ENCODE measurements around the gene PRDM10. TPM values are rescaled to one million over a fixed set of nuclear protein-coding genes. Genes with fewer than 3 reads are reported as not detected.

The PRDM10 gene
- total RNA-seq, 1 experiment from 2014 or later = 10.6 TPM

DNA sequence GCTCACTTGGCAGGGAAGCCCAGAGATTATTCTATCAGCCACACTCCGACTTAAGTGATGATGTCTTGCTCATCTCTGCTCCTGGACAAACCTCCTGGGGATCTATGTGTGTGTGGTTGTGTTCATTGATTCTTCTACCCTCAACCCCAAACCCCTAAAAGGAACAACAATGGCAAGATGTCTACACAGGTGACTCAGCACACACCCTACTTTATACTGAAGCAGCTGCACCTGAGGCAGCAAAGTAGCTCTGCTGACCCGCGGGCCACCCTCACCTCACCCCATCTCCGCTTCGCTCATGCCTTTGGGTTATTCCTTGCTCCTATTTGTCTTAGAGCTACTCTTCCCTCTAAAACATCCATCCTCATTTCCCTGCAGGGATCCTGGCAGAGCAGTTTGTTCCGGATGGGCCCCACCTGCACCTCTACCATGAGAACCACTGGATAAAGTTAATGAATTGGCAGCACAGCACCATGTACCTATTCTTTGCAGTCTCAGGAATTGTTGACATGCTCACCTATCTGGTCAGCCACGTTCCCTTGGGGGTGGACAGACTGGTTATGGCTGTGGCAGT lies 148.3 kb downstream of the PRDM10 start:
- H3K36me3 ChIP-seq (replicated peaks; ENCODE audit: control insufficient read depth, insufficient read depth, low read length) = no peaks in the 10 kb centered on the region; the same call in 1 of the 2 replicates
- no peaks in the 10 kb centered on the region for H3K27me3 ChIP-seq (ENCODE audit: control insufficient read depth, insufficient read depth, low read length)
- no peak overlapping the region for H3K4me3 ChIP-seq (ENCODE audit: insufficient read depth, low read depth, low read length)
- DNase-seq = no peak

DNA sequence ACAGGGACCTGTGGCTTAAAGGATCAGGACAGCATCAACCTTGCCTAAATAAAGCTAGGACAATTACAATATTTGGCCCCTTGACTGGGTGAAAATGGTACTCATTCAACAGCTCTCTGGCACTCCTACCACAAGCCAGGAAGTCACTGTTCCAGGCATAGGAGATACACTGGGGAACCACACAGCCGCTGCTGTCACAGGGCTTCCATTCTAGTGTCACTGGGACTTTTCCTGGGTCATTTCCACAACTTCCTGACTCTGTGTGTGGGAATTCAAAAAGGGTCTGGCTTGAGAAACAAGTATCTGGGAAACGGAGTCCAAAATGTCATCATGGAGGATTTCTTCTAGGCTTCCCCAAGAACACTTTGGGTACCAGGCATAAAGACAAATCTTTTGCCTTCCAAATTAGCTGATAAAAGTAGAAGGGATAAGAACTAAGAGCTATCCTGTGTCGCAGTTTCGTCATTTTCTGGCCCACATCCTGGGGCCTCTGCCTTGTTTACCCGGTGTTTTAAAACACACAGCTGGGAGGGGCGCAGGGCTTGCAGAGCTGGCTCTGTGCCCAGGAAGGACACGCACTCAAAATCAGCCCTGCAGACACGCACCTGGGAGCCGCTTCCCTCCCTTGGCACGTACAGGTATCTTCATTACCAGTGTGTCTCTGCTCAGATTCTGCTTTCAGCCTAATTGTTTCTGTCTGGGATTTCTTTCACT lies 149.0 kb downstream of the PRDM10 start:
- Histone ChIP-seq H3K36me3 (replicated peaks; ENCODE audit: control insufficient read depth, insufficient read depth, low read length) (no peaks in the 10 kb centered on the region; the same call in 1 of the 2 replicates), H3K4me3 (ENCODE audit: insufficient read depth, low read depth, low read length) (no peak overlapping the region), H3K27me3 (ENCODE audit: control insufficient read depth, insufficient read depth, low read length) (no peaks in the 10 kb centered on the region)
- DNase-seq = no peak

DNA sequence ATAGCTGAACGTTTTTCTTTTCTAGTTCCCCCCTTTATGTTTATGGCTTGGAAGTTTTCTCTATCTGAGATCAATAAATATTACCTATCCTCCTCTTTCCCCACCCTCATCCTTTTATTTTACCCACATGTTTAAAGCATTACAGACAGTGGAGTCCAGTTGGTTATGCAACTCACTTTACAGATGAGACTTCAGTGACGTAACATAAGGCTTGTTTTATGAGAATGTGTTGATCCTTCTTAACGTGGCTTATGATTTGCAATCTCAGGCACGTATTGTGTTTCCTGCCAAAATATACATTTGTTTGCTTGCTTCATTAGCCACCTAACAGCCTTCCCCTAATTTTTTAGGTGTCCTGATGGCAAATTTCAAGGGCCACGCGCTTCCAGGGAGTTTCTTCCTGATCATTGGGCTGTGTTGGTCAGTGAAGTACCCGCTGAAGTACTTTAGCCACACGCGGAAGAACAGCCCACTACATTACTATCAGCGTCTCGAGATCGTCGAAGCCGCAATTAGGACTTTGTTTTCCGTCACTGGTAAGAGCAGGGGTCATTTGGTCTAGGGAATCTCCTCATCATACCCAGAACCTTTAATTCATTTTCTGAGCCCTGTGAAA lies 150.4 kb downstream of the PRDM10 start:
- Histone ChIP-seq H3K4me3 (ENCODE audit: insufficient read depth, low read depth, low read length) (no peak overlapping the region), H3K36me3 (replicated peaks; ENCODE audit: control insufficient read depth, insufficient read depth, low read length) (no peaks in the 10 kb centered on the region), H3K27me3 (ENCODE audit: control insufficient read depth, insufficient read depth, low read length) (no peaks in the 10 kb centered on the region)
- DNase-seq = no peak

Other genes starting within 250 kb of the PRDM10 start
- gene TMEM45B, start 187.0 kb downstream of the PRDM10 start, total RNA-seq (2014; rRNA removed; shearing (Covaris generic)) = 0.73 TPM in 1 of 2 replicates, not detected in the other
- 33.4 and 41.1 TPM in 2 replicates for gene NFRKB, start 107.3 kb downstream of the PRDM10 start, total RNA-seq (2014; rRNA removed; shearing (Covaris generic))
- gene APLP2, start 67.1 kb upstream of the PRDM10 start, total RNA-seq (2014; rRNA removed; shearing (Covaris generic)) = 252 and 257 TPM in 2 replicates
- gene ST14, start 156.9 kb upstream of the PRDM10 start, total RNA-seq (2014; rRNA removed; shearing (Covaris generic)) = 4.5 and 4.7 TPM in 2 replicates

Data from H7 (cell line).